Liver (tissue), 9 donors: ENCODE results near the gene DLGAP4. TPM values are rescaled to one million over a fixed set of nuclear protein-coding genes. Genes with fewer than 3 reads are reported as not detected.

ENCODE experiments used
- DNase-seq: peaks from one replicate; pipeline ENCODE4 v3.0.0-alpha.2; 2017; ENCODE audit warnings: low spot score
- H3K27ac ChIP-seq, 2 donors: one replicate each; pipeline ENCODE4 v1.7.0; 2013; ENCODE audit warnings: inconsistent platforms in 2 of 2, low read length in 2 of 2, control low read depth in 1 of 2, low read depth in 1 of 2, mild to moderate bottlenecking in 1 of 2
- H3K27me3 ChIP-seq, 4 donors: one replicate each; pipeline versions ENCODE4 v1.6.1 to v1.7.0; 2013; ENCODE audit warnings: low read length in 3 of 4, inconsistent platforms in 1 of 4, mild to moderate bottlenecking in 1 of 4, moderate library complexity in 1 of 4; ENCODE audit not compliant: control insufficient read depth in 4 of 4, insufficient read depth in 4 of 4
- H3K36me3 ChIP-seq, 4 donors: one replicate each; pipeline versions ENCODE4 v1.6.1 to v1.7.0; 2013; ENCODE audit warnings: low read length in 3 of 4, mild to moderate bottlenecking in 3 of 4, low read depth in 1 of 4, moderate library complexity in 1 of 4; ENCODE audit not compliant: control insufficient read depth in 4 of 4, insufficient read depth in 3 of 4
- H3K4me1 ChIP-seq, 4 donors: one replicate each; pipeline versions ENCODE4 v1.6.1 to v1.7.0; 2013; ENCODE audit warnings: low read length in 3 of 4, mild to moderate bottlenecking in 3 of 4, moderate library complexity in 1 of 4; ENCODE audit not compliant: control insufficient read depth in 4 of 4, insufficient read depth in 4 of 4
- H3K4me3 ChIP-seq, 3 donors: one replicate each; pipeline versions ENCODE4 v1.6.1 to v1.7.0; 2013; ENCODE audit warnings: low read length in 3 of 3, control low read depth in 1 of 3, low read depth in 1 of 3, mild to moderate bottlenecking in 1 of 3
- H3K9ac ChIP-seq, 2 donors: one replicate each; pipeline ENCODE4 v1.7.0; 2013; ENCODE audit warnings: low read length in 2 of 2, mild to moderate bottlenecking in 2 of 2, moderate library complexity in 2 of 2, control low read depth in 1 of 2, low read depth in 1 of 2
- H3K9me3 ChIP-seq, 4 donors: one replicate each; pipeline versions ENCODE4 v1.6.1 to v1.7.0; 2013; ENCODE audit warnings: low read length in 3 of 4; ENCODE audit not compliant: control insufficient read depth in 4 of 4
- FOXA1 ChIP-seq: IDR thresholded peaks from 2 replicates; pipeline ENCODE4 v1.6.1; 2016; ENCODE audit warnings: antibody characterized with exemption
- FOXA2 ChIP-seq: IDR thresholded peaks from 2 replicates; pipeline ENCODE4 v1.6.1; 2016; ENCODE audit warnings: antibody characterized with exemption
- GABPA ChIP-seq, 2 donors: IDR thresholded peaks in 1 of 2; conservative IDR thresholded peaks in 1 of 2; 2 replicates each; pipeline ENCODE4 v1.6.1; 2016; ENCODE audit warnings: antibody characterized with exemption in 2 of 2, mild to moderate bottlenecking in 1 of 2, moderate library complexity in 1 of 2
- HNF4A ChIP-seq, 2 donors: conservative IDR thresholded peaks; 2 replicates each; pipeline ENCODE4 v1.6.1; 2016; ENCODE audit warnings: antibody characterized with exemption in 2 of 2, mild to moderate bottlenecking in 2 of 2
- JUND ChIP-seq, 2 donors: IDR thresholded peaks; 2 replicates each; pipeline ENCODE4 v1.6.1; 2016; ENCODE audit warnings: antibody characterized with exemption in 2 of 2
- RXRA ChIP-seq, 2 donors: IDR thresholded peaks; 2 replicates each; pipeline ENCODE4 v1.6.1; 2017 to 2018; ENCODE audit warnings: antibody characterized with exemption in 2 of 2, mild to moderate bottlenecking in 1 of 2
- SP1 ChIP-seq: IDR thresholded peaks from 2 replicates; pipeline ENCODE4 v1.6.1; 2018; ENCODE audit warnings: antibody characterized with exemption, mild to moderate bottlenecking
- YY1 ChIP-seq: IDR thresholded peaks from 2 replicates; pipeline ENCODE4 v1.6.1; 2016; ENCODE audit warnings: antibody characterized with exemption, mild to moderate bottlenecking
- WGBS: extraction: QIAGEN DNeasy Blood & Tissue Kit; methylation state at CpG from one replicate; pipeline ENCODE4 v1.1.7; 2013; 5-methylcytosine and 5-hydroxymethylcytosine counted together
- polyA plus RNA-seq, 2 donors: library from polyadenylated mRNA; stranded (reverse) in 1 of 2; unstranded in 1 of 2; fragments of 200-250 nt in 1 of 2; fragments of >200 nt in 1 of 2; fragmentation: Nextera tagmentation in 1 of 2; extraction: Ambion mirVana in 1 of 2; gene quantifications; one replicate each; pipeline versions ENCODE4 v1.2.1 to v1.2.3, GENCODE V29; 2013 to 2015
- total RNA-seq, 2 donors: library from RNA; depleted of rRNA; stranded (reverse); fragments of >200 nt; gene quantifications; one replicate each; pipeline ENCODE4 v1.2.3, GENCODE V29; 2014
- TF ChIP-seq, protein P1 (sequence below): IDR thresholded peaks from 2 replicates; pipeline ENCODE4 v1.6.1; 2016; ENCODE audit warnings: antibody characterized with exemption, mild to moderate bottlenecking
- TF ChIP-seq, protein P2 (sequence below): IDR thresholded peaks from 2 replicates; pipeline ENCODE4 v1.6.1; 2016; ENCODE audit warnings: antibody characterized with exemption
- TF ChIP-seq, protein P3 (sequence below): IDR thresholded peaks from 2 replicates; pipeline ENCODE4 v1.6.1; 2016; ENCODE audit warnings: antibody characterized with exemption
- TF ChIP-seq, protein P4 (sequence below): fragments of 150-350 bp; IDR thresholded peaks from 2 replicates; pipeline ENCODE4 v1.5.1; 2017; ENCODE audit warnings: improper control_type of control experiment, low read depth, low read length; ENCODE audit not compliant: missing input control
- donor health status: healthy.
- donor health status: healthy.
- donor health status: healthy.
- donor health status: healthy.
- donor health status: healthy.

The DLGAP4 gene
- total and polyA plus RNA-seq, 4 donors, result 2.9 to 18.7 (median 11.2) TPM

DNA sequence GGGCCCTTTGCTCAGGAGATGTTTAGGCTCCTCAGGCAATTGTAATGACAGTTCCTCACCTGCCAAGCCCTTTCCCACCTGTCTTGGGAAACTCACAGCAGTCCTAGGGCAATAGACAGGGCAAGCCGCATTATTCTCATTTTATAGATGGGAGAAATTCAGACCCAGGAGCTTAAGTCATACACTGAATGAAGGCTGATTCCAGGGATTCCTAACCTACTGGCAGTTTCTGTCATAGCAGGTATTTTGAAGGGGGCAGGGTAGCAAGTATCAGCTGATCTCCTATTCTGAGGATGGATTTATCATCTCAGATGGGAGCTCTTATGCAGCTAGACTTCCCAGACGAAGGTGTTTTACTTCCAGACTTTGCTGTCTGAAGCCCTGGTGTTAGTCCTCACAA is 173.8 kb downstream of the DLGAP4 start:
- Histone ChIP-seq H3K4me1 (peaks cover 14 to 21% (median 15%) of the 10 kb centered on the region in 4 donors), H3K9me3 (no peaks in the 10 kb centered on the region), H3K36me3 (no peaks in the 10 kb centered on the region), H3K27me3 (no peaks in the 10 kb centered on the region), H3K4me3 (no peak overlapping the region), H3K9ac (no peak overlapping the region), H3K27ac (no peak overlapping the region)
- 94% methylated on average over 2 of the region's 2 CpGs for whole genome bisulfite sequencing
- DNase-seq, result no peak
- TF ChIP-seq SP1 (no peak), RXRA (IDR thresholded peaks at IDR 0.05) (no peak), FOXA2 (no peak), HNF4A (conservative IDR thresholded peaks at IDR 0.05) (no peak), FOXA1 (no peak), GABPA (IDR thresholded peaks at IDR 0.05 in 1 of 2, conservative IDR thresholded peaks at IDR 0.05 in 1 of 2) (no peak)
- TF ChIP-seq, protein P1, sequence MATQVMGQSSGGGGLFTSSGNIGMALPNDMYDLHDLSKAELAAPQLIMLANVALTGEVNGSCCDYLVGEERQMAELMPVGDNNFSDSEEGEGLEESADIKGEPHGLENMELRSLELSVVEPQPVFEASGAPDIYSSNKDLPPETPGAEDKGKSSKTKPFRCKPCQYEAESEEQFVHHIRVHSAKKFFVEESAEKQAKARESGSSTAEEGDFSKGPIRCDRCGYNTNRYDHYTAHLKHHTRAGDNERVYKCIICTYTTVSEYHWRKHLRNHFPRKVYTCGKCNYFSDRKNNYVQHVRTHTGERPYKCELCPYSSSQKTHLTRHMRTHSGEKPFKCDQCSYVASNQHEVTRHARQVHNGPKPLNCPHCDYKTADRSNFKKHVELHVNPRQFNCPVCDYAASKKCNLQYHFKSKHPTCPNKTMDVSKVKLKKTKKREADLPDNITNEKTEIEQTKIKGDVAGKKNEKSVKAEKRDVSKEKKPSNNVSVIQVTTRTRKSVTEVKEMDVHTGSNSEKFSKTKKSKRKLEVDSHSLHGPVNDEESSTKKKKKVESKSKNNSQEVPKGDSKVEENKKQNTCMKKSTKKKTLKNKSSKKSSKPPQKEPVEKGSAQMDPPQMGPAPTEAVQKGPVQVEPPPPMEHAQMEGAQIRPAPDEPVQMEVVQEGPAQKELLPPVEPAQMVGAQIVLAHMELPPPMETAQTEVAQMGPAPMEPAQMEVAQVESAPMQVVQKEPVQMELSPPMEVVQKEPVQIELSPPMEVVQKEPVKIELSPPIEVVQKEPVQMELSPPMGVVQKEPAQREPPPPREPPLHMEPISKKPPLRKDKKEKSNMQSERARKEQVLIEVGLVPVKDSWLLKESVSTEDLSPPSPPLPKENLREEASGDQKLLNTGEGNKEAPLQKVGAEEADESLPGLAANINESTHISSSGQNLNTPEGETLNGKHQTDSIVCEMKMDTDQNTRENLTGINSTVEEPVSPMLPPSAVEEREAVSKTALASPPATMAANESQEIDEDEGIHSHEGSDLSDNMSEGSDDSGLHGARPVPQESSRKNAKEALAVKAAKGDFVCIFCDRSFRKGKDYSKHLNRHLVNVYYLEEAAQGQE, result no peak
- TF ChIP-seq, protein P2, sequence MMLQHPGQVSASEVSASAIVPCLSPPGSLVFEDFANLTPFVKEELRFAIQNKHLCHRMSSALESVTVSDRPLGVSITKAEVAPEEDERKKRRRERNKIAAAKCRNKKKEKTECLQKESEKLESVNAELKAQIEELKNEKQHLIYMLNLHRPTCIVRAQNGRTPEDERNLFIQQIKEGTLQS, result no peak
- TF ChIP-seq, protein P3, sequence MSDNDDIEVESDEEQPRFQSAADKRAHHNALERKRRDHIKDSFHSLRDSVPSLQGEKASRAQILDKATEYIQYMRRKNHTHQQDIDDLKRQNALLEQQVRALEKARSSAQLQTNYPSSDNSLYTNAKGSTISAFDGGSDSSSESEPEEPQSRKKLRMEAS, result no peak
- TF ChIP-seq, protein P4, sequence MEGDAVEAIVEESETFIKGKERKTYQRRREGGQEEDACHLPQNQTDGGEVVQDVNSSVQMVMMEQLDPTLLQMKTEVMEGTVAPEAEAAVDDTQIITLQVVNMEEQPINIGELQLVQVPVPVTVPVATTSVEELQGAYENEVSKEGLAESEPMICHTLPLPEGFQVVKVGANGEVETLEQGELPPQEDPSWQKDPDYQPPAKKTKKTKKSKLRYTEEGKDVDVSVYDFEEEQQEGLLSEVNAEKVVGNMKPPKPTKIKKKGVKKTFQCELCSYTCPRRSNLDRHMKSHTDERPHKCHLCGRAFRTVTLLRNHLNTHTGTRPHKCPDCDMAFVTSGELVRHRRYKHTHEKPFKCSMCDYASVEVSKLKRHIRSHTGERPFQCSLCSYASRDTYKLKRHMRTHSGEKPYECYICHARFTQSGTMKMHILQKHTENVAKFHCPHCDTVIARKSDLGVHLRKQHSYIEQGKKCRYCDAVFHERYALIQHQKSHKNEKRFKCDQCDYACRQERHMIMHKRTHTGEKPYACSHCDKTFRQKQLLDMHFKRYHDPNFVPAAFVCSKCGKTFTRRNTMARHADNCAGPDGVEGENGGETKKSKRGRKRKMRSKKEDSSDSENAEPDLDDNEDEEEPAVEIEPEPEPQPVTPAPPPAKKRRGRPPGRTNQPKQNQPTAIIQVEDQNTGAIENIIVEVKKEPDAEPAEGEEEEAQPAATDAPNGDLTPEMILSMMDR, result no peak

DNA sequence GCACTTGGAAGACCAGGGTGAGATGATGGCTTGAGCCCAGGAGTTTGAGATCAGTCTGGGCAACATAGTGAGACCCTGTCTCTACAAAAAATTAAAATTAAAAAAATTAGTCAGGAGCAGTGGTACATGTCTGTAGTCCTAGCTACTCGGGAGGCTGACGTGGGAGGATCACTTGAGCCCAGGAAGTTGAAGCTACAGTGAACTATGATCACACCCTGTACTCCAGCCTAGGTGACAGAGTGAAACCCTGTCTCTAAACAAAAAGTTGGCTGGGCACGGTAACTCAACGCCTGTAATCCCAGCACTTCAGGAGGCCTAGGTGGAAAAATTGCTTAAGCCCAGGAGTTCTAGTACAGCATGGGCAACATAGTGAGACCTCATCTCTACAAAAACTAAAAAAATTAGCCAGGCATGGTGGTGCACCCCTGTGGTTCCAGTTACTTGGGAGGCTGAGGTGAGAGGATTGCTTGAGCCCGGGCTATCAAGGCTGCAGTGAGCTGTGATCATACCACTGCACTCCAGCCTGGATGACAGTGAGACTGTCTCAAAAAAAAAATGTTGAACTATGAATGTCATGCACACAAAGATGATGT is 174.4 kb downstream of the DLGAP4 start:
- no peak overlapping the region for H3K27ac ChIP-seq
- no peaks in the 10 kb centered on the region for H3K9me3 ChIP-seq

More for the DNA sequence above, 174.4 kb downstream of the DLGAP4 start:
- DNase-seq, result no peak
- Histone ChIP-seq H3K9ac (no peak overlapping the region), H3K36me3 (no peaks in the 10 kb centered on the region), H3K4me1 (peaks cover 13 to 20% (median 15%) of the 10 kb centered on the region in 4 donors), H3K4me3 (no peak overlapping the region), H3K27me3 (no peaks in the 10 kb centered on the region)
- TF ChIP-seq HNF4A (conservative IDR thresholded peaks at IDR 0.05) (peak; percentile 14 to 61), YY1 (no peak), JUND (IDR thresholded peaks at IDR 0.05) (no peak), GABPA (IDR thresholded peaks at IDR 0.05 in 1 of 2, conservative IDR thresholded peaks at IDR 0.05 in 1 of 2) (peak in 1 of 2 donors; percentile 42), RXRA (IDR thresholded peaks at IDR 0.05) (peak in 1 of 2 donors; percentile 51)
- TF ChIP-seq, protein P3, result no peak
- 51% methylated on average over 5 of the region's 5 CpGs for WGBS
